Omental fat pad (tissue), 4 donors: ENCODE data around the gene ALPP. TPM values are rescaled to one million over a fixed set of nuclear protein-coding genes. Genes with fewer than 3 reads are reported as not detected.

ENCODE experiments used
- ATAC-seq: fragments of 150-250 bp; one replicate; pipeline ENCODE4 v1.9.1; 2016; ENCODE audit warnings: mild to moderate bottlenecking, moderate library complexity; ENCODE audit not compliant: low FRiP score
- DNase-seq: peaks from one replicate; pipeline ENCODE4 v3.0.0-alpha.2; 2019; ENCODE audit warnings: low spot score
- CTCF ChIP-seq, 3 donors: fragments of 450-650 bp; IDR thresholded peaks; one replicate each; pipeline ENCODE4 v1.5.1; 2016 to 2017; ENCODE audit warnings: antibody characterized with exemption in 3 of 3, mild to moderate bottlenecking in 3 of 3, moderate library complexity in 2 of 3
- total RNA-seq, 4 donors: library from RNA; depleted of rRNA; stranded (reverse); fragments of >200 nt; gene quantifications; one replicate each; pipeline ENCODE4 v1.1.0, GENCODE V29; 2016

ALPP gene
- total RNA-seq, 4 donors from 2014 or later: not detected

GRCh38 chr2:232385660-232386489 is 7.3 kb downstream of the ALPP start:
- ATAC-seq: no peak
- no peak for TF ChIP-seq CTCF (IDR thresholded peaks at IDR 0.05)
- no peak for DNase-seq

- no peak for ATAC-seq
These were observed 7.9 kb downstream of the ALPP start for GRCh38 chr2:232386490-232386739.

GRCh38 chr2:232386740-232387450 is 8.3 kb downstream of the ALPP start:
- ATAC-seq: no peak
- no peak for DNase-seq

More at GRCh38 chr2:232386490-232386739, 7.9 kb downstream of the ALPP start:
- no peak for DNase-seq
- TF ChIP-seq CTCF (IDR thresholded peaks at IDR 0.05): no peak

GRCh38 chr2:232387451-232388171 is 9.1 kb downstream of the ALPP start:
- no peak for DNase-seq
- no peak for TF ChIP-seq CTCF (IDR thresholded peaks at IDR 0.05)
- no peak for ATAC-seq

More at GRCh38 chr2:232386740-232387450, 8.3 kb downstream of the ALPP start:
- no peak for TF ChIP-seq CTCF (IDR thresholded peaks at IDR 0.05)

- no peak for DNase-seq
- ATAC-seq: no peak
- TF ChIP-seq CTCF (IDR thresholded peaks at IDR 0.05): no peak
These were observed 9.9 kb downstream of the ALPP start for GRCh38 chr2:232388324-232388891.

GRCh38 chr2:232389327-232389726 is 10.8 kb downstream of the ALPP start:
- DNase-seq (no peak), ATAC-seq (no peak)
- TF ChIP-seq CTCF (IDR thresholded peaks at IDR 0.05): no peak
